HG02884 (cell line): ENCODE results near the gene ZBTB16.

Source experiments
- ATAC-seq: cut with Tn5 transposase; IDR thresholded peaks from one replicate; pipeline ENCODE4 v1.9.1; 2021; ENCODE audit warnings: mild to moderate bottlenecking, moderate library complexity; ENCODE audit not compliant: unreplicated experiment

ZBTB16 gene

DNA sequence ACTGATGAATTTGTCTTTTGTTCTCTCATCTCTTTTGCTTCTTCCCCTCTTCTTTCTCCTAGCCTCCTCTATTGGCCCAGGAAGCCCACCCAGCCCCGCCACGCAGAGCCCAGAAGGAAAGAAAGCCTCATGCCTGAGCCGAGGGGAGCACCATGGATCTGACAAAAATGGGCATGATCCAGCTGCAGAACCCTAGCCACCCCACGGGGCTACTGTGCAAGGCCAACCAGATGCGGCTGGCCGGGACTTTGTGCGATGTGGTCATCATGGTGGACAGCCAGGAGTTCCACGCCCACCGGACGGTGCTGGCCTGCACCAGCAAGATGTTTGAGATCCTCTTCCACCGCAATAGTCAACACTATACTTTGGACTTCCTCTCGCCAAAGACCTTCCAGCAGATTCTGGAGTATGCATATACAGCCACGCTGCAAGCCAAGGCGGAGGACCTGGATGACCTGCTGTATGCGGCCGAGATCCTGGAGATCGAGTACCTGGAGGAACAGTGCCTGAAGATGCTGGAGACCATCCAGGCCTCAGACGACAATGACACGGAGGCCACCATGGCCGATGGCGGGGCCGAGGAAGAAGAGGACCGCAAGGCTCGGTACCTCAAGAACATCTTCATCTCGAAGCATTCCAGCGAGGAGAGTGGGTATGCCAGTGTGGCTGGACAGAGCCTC lies 3.8 kb downstream of the ZBTB16 start:
- no peak for ATAC-seq

DNA sequence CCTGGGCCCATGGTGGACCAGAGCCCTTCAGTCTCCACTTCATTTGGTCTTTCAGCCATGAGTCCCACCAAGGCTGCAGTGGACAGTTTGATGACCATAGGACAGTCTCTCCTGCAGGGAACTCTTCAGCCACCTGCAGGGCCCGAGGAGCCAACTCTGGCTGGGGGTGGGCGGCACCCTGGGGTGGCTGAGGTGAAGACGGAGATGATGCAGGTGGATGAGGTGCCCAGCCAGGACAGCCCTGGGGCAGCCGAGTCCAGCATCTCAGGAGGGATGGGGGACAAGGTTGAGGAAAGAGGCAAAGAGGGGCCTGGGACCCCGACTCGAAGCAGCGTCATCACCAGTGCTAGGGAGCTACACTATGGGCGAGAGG lies 4.3 kb downstream of the ZBTB16 start:
- no peak for ATAC-seq

DNA sequence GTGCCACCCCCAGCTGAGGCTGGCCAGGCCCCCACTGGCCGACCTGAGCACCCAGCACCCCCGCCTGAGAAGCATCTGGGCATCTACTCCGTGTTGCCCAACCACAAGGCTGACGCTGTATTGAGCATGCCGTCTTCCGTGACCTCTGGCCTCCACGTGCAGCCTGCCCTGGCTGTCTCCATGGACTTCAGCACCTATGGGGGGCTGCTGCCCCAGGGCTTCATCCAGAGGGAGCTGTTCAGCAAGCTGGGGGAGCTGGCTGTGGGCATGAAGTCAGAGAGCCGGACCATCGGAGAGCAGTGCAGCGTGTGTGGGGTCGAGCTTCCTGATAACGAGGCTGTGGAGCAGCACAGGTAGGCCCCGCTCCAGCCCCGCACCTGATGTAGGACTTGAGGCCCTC lies 4.7 kb downstream of the ZBTB16 start:
- no peak for ATAC-seq

DNA sequence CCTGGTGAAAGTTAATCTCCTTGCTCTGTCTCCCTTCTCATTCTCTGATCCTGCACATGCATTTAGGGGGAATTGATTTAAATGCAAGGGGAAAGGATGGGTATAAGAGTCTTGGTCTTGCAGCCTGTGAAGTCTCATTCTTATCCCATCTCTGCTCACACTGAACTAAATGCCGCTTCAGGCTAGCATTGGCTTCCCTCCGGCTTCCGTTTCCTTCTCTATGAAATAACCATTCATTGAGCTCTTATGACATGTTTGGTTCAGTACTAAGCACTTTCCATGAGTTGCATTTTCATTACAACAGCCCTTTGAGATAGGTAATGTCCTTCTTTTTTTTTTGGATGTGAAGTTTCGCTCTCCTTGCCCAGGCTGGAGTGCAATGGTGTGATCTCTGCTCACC lies 5.6 kb downstream of the ZBTB16 start:
- no peak for ATAC-seq

DNA sequence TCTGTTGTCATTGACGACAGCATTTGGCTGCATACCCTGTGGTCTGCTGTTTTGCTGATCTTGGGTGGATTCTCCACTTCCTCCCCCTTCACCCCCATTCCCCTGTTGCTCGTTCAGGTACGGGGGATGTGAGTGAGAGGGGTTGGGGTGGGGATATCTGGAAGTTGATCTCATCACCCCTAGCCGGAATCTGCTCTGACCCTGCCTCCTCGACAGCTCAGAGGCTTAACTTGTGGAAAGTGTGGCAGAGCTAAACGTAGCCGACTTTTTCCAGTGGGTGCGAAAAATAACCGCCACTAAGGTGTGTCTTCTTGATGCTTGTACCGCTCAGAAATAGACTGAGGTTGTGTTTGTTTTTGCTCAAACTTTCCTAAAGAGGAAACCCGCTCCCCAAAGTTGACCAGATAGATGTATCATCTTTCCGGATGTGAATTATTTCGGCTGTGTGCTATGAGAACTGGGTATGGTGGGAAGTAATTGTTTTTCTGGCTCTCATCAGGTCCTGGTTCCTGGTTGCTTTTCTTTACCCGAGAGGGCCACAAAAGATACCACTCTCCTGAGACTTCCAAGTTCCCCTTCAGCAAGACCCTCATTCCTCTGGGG lies 6.6 kb downstream of the ZBTB16 start:
- ATAC-seq = no peak

DNA sequence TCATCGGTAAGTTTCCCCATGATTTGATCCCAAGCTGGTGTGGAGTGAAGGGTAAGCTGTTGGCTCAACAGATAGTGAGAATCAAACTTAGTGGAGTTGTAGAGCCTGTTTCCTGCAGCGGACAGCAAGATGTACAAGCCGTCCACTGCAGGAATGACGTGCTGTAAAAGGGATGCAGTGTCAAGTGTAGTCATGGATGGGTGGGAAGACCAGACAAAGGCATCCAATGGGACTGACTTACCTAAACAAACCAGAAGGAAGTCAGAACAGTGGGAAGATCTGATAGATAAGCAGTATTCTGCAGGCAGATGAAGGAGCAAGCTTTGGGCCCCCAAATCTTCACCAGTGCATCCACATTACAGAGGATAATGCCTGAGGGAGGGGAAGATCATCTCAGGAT lies 8.8 kb downstream of the ZBTB16 start:
- ATAC-seq = no peak

DNA sequence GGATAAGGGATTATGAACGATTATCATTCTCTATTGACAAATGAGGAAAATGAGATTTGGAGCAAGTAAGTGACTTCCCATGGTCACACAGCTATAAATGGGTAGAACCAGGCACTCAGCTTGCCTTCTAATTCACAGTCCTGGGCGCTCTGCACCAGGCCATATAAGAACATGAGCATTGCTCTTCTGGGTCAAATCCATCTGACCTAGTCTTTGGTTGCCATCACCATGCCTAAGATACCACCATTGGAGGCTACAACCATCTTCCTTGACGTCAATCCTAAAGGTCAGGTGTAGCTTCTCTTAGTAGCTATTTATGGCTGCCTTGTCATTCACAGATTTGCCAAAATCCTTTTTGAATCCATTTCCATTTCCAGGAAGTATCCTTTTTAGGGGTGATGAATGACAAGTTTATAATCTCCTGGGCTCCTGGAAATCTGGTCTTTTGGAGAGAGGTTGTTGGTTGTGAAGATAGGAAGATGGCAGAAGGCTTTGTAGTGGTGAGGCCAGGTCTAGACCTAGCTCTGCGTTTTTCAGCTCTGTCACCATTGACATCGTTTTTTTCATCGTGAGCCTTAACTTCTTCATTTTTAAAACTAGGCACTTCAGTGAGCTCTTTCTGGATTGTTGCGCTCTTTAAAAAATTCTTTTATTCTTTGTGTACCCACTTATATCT lies 11.1 kb downstream of the ZBTB16 start:
- no peak for ATAC-seq

DNA sequence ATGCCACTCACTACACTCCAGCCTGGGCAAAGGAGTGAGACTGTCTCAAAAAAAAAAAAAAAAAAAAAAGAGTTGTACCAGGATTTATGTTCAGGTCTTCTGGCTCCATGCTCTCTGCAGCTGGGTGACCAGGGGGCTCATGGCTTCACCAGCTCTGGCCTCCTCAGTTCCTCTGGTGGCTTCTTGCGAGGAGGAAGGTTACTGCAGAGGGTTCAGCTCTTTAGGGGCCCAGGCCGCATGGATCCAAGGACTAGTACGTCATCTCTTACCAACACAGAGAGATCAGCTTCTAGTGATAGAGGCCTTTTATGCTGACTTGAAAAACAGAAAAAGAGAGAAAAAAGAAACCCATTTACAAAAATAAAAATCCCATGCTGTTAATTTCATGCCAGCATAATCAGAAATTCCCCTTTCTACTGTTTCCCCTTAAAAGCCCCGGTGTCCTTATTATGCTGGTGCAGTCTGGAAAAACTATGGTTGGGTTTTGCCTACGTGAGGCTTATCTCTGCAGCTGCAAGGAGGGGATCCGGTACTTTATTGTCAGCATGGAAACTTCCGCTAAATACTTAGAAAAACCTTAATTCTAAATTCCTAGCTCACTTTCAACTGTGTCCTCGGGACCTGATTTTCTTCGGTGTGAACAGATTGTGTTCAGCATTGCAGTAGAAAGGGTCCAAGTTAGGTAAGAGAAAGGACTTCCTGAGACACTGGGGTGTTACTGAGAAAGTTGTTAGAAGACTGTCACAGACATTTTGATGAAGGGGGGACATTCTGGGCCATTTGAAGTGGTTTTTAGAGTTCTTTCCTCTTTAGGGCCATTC lies 13.7 kb downstream of the ZBTB16 start:
- no peak for ATAC-seq

DNA sequence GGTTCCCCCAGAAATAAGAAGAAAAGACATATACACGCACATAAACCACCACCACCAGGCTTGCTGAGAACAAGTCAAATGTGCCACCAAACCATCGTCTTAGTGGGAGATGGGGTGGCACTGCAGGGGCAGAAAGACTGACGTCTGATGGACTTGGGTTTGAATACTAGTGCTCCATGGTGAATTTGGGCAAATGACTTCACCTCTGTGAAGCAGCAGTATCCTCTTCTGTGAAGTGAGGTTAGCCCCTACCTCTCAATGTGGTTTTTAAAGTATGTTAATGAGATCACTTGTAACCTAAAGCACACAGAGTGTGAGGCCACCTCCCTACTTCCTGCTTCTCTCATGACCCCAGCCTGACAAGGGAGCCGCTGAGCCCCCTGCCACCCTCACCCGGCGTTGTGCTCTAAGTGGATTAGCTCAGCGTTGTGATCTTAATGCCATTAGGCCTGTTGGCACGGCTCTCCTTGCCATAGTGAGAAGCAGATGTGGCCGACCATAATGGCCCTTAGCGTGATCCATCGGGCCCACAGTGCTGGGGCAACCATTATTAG lies 14.4 kb downstream of the ZBTB16 start:
- no peak for ATAC-seq

DNA sequence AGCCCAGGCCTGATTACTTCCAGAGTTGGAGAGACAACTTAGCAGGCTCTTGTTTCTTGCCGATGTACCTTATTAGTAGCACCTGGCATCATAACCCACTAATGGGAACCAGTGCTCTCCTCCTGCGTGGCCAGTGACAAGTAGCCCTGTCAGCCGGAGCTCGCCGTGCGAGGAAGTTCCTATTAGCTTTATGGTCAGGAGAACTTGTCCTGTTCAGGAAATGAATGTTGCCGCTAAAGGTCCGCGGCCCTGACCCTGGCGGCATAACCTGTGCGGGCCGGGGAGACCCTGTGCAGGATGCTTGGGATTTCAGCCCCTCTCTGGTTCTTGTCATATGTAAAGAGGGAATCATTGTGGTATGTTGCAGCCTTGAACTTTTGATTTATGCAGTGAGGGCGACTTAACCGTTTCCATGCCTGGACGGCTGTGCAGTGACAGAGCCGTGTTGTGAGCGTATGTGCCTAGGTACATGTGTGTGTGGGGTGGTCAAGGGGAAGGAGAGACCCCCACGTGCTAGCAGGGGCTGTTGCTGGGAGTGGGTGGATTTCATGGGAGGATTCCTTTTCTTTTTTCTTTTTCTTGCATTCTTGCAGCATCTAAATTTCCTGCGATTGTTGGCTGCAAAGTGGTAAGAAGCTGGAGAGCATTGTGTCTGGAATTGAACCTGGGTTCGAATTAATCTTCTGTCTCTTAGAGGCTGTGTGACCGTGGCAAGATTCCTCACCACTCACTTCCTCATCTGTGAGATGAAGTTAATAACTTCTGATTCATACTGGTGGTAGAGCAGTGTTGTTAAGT lies 15.2 kb downstream of the ZBTB16 start:
- ATAC-seq = no peak

DNA sequence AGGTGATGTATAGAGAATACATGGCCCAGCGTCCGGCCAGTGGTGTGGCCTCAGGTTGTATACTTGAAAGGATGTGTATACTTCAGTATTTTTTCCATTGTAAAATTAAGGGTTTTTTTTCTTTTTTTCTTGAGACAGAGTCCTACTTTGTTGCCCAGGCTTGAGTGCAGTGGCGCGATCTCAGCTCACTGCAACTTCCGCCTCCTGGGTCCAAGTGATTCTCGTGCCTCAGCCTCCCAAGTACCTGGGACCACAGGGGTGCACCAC lies 15.8 kb downstream of the ZBTB16 start:
- ATAC-seq = no peak

DNA sequence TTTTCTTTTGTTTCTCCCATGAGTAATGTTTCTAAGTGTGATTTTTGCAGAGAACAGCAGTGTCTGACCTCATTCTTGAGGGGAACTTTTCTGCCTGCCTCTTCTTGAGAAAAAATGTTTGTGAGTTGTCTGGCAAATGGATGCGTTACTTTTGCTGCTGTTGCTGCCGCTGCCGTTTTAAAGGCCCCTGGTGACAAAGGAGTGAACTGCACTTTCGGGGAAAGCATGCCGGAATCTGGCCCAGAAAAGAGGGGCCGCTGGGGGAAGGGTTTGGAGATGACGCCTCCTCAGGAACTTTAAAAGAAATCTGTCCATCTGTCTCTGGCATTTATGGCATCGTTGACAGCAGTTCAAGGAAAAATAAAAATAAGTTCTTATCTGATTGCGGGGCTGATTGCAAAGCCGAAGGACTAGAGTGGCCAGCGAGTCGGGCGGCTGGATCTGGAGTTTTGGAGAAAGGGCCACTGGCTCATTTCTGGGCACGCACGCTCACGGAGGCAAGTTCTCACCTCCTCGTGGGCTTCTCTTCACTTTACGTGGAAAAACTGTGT lies 16.5 kb downstream of the ZBTB16 start:
- no peak for ATAC-seq

DNA sequence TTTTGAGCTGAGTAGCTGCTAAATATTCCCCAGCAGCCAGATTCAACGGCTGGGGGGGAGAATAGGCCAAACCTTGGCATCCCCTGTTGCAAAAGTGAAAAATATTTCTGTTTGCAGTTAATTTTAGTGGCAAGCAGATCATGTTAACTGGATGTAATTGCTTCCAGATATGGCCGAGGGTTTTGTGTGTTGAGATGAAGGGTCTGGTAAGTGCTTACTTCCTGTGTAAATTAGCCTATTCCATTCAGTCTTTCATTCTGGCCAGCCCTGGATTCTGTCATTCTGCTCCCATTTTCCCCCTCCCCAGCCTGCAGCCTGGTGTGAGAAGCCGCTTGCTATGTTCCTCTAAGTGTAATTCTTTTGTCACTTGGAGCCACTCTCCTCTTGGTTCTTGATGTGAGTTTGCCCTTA lies 17.4 kb downstream of the ZBTB16 start:
- no peak for ATAC-seq

DNA sequence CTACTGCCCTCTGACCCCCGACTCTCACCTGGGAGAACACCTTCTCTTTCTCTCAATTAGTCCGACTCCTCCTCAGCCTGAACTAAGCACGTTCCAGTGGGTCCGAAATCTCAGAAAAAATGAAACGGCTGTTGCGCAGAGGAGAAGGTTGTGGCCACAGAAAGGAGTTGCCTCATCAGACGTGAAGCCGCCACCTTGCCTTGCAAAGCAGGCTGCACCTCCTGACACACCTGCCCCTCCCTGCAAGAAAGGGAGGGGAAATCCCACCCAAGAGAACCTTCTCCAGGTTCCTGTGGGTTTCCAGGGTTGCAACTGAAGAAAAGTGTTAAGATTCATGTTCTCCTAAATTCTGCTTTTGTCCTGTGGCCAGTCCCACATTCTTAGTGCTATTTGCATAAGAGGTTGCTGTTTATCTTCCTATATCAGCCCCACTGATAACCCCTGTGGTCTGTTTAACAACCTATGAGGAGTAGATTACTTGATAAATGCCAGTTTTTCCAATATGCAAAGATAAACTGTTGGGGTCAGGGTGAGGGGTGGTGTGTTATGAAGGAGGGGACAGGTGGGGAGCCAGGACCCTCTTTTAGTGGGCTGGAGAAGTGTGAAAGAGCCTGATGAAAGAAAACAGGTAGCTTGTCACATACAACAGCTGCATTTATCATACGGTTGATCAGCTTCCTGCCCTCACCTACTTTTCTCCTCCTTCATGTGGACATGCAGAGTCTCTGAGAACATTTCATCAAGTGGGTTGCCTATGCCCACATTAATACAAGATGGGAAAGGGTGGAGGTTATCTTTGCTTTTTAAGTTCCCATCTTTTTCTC lies 18.2 kb downstream of the ZBTB16 start:
- no peak for ATAC-seq

DNA sequence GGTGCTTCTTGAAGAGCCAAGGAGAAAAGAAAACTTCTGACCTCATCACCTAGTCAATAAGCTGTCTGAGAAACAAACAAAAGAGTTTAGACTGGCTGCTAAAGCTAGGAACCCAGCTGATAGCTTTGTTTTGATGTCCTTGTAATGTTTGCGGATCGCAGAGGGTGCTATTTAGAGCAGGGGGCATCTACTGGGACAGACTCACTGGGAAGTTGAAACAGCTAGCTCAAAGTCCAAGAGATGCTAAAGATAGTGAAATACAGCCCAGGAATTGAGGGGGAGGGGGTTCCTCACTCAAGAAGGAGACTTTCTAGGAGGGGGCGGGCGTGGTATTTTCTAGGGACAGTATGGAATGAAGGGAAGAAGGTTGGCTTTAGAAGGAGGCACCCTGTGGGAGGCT lies 18.9 kb downstream of the ZBTB16 start:
- no peak for ATAC-seq

DNA sequence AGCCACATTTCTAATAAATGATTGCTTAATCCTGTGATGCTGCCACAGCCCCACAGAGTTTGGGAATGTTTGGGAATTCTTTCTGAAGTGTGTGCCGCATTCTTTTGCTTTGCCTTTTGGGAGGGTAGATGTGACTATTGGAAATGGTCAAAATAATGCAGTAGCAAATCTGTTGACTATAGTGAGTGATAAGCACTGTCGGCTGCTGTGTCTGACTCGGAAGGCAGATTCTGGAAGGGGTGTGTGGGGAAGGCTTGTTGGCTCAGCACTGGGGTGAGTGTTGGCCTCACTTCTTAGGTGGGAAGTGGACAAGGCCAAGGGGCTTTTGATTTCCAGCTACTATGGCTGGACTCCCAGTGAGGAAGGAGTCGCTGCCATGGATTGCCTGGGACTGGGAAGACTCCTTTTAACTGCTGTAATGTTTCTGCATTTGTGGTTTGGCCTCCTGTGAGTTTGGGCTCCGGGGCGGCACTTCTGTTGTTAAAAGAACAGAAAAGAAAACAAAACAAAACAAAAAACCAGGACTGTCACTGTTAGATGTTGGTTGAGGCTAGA lies 20.1 kb downstream of the ZBTB16 start:
- ATAC-seq = no peak

DNA sequence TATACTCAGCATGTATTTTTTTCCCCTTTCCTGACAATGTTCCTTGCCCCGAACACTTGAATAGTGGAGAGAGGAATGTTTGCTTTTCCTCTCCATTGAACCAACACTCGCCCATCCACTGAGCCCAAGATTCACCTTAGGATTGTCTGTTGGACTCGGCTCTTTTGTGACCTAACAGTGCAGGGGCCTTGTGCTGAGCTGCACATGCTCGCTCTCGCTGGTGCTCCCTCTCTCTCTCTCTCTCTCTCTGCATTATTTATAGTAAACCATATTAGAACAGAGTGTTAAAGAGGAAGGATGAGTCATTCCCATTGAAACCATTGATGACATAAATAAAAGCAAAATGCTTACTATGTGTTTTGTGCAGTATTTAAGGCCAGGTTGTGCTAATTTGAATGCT lies 20.7 kb downstream of the ZBTB16 start:
- no peak for ATAC-seq

DNA sequence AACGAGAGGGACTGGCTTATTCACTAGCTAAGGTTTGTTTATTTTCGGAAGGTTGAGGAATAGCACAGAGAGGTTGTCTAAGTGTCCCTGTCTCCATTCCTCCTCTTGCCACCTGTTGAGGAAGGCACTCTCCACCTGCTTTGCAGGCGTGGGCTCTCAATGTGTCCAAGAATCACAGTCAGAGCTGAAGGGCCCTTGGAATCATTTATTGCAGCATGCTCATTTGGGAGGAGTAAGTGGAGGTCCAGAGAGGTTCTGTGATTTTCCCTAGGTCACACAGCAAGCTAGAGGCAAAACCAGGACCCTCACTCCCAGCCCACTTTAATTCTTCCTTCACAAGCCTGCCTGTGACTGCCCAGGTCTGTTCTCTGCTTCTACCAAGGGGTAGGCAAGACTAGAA lies 21.3 kb downstream of the ZBTB16 start:
- no peak for ATAC-seq

DNA sequence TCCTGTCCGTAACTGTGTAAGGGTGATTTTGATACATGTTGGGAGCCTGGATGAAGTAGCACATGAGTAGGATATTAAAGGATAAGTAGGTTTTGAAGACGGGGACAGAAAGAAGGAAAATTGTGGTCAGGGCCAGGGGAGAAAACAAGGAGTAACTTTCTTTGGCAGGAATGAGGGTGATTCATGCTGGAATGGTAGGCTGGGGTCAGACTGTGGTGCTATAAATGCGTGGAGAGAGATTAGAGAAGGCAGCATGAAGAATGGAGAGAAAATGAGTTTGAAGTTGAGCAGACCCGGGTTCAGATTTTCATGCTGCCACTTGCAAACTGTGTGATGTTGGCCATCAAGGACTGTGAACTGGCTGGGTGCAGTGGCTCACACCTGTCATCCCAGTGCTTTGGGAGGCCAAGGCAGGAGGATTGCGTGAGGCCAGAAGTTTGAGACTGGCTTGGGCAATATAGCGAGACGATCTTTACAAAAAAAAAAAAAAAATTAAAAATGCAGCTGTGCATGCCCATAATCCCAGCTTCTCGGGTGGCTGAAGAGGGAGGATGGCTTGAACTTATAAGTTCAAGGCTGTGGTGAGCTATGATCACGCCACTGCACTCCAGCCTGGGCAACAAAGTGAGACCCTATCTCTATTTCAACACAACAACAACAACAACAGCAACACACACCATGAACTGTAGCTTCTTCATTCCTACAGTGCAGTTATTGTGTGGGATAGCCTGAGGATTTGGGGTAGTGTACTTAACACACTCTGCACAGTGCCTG lies 22.3 kb downstream of the ZBTB16 start:
- no peak for ATAC-seq
